ENCODE measurements around the gene TPRN.
"Not testable (repeated sequence)": the region's sequence is repeated elsewhere in the genome, so short reads cannot be mapped to it uniquely, and the experiment has no call there.

TPRN gene, protein sequence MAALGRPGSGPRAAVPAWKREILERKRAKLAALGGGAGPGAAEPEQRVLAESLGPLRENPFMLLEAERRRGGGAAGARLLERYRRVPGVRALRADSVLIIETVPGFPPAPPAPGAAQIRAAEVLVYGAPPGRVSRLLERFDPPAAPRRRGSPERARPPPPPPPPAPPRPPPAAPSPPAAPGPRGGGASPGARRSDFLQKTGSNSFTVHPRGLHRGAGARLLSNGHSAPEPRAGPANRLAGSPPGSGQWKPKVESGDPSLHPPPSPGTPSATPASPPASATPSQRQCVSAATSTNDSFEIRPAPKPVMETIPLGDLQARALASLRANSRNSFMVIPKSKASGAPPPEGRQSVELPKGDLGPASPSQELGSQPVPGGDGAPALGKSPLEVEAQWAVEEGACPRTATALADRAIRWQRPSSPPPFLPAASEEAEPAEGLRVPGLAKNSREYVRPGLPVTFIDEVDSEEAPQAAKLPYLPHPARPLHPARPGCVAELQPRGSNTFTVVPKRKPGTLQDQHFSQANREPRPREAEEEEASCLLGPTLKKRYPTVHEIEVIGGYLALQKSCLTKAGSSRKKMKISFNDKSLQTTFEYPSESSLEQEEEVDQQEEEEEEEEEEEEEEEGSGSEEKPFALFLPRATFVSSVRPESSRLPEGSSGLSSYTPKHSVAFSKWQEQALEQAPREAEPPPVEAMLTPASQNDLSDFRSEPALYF

DNA sequence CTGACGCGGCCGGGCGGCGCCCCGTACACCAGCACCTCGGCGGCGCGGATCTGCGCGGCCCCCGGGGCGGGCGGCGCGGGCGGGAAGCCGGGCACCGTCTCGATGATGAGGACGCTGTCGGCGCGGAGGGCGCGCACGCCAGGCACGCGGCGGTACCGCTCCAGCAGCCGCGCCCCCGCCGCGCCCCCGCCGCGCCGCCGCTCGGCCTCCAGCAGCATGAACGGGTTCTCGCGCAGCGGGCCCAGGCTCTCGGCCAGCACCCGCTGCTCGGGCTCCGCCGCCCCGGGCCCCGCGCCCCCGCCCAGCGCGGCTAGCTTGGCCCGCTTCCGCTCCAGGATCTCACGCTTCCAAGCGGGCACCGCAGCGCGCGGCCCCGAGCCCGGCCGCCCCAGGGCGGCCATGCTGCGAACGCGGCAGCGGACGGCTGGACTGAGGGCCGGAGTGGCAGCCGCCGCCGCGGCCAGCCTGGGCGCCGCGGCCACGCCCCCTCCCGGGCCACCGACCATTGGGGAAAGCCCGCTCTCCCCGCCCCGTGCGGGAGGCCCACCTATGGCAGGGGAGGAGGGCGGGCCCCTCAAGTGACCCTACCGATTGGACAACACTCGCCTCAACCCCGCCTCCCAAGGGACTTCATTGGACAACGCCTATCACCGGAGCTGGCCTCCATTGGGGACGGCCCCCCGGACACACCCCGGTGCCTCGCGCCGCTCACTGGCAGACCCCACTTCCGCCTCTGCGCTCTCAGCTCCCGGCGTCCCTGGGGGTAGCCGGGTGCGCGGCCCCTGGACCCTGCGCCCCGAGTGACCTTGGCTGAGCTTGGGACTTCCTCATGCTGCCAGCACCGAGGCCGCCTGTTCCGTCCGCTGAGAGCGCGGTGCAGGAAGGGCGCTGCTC, at the start of gene TPRN:
TPRN (minus strand) TSS at position 431 of the 894 bp plus-strand sequence; CDS start at position 401, 30 bp downstream.
- DNase-seq = peak; percentile 100

DNA sequence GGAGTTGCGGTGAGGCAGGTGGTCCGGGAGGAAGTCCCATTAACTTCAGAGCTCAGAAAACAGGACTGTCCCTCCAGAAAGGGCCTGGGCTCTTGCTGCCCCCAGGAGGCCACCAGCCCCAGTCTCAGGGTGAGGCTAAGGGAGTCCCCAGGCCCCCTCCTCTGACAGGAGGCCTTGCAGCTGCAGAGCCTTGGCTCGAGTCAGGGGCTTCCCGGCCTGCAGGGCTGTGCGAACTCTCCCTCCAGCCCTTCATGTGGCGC, 47.3 kb upstream of the TPRN start:
- no peak for DNase-seq

DNA sequence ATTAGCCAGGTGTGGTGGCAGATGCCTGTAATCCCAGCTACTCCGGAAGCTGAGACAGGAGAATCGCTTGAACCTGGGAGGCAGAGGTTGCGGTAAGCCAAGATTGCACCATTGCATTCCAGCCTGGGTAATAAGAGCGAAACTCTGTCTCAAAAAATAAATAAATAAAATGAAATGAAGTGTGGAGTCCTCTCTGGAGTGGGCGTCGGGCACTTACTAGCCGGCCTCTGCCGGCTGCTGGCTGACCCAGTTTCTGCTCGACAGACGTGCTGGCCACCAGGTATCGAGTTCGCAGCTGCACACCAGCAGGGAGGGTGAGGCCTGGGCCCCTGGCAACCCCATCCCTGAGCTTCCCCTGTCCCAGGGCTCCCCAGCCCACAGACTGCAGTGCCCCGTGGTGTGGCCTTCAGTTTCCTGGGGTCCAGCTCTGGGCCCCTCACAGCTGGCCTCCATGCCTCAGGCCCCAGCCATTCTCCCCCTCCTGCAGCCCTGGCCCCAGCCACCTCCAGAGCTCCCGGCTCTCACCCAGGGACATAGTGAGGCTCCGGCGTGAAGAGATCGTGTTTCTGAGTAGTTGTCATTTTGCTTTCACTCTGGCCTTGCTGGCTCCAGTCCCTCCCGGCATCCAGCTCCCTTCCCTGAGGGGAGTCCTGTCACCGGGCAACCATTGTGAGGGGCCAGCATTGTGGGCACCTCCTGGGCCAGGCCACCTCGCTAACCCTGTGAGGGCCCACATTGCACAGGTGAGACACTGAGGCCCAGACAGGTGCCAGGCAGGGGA, 46.8 kb upstream of the TPRN start:
- no peak for DNase-seq

DNA sequence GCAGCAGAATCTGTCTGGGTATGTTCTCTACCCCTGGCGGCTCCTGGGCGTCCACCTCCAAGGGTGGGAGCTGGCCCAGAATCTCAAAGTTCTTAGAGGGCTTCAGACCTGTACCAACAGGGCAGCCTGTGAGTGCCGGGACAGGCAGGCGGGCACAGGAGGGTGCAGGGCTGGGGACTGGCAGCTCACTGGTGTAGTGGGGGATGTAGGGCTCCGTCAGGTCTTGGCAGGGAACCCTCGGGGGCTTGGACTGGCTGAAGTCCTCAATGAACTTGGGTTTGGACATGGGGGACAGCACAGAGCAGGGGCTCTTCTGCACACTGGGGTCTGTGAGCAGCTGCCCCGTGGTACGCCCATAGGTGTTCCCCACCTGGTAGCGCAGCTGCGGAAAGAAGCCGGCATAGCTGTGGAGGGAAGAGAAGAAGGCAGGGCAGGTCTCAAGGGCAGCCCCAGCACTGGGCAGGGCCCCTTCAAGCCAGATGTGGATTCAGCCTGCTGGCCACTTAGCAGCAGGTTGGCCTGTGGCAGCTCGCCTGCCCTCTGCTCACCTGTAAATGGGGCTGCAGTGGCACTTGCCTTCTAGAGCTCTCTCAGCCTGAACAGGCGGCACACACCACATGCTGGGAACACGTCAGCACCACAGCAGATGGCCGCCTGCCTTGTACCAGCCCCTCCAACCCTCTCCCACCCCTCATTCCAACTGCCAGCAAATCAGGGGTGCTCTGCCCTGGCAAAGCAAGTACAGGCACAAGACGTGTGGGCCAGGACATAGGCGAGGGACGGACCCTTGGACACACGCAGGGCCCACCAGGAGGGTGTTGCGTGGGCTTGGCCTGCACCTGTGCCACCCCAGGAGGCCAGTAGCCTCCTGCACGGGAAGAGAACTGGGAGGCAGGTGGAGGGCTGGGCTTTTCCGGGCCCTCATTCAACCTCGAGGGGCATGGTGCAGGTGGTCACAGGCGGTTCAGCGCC, 45.2 kb upstream of the TPRN start:
- no peak for DNase-seq

DNA sequence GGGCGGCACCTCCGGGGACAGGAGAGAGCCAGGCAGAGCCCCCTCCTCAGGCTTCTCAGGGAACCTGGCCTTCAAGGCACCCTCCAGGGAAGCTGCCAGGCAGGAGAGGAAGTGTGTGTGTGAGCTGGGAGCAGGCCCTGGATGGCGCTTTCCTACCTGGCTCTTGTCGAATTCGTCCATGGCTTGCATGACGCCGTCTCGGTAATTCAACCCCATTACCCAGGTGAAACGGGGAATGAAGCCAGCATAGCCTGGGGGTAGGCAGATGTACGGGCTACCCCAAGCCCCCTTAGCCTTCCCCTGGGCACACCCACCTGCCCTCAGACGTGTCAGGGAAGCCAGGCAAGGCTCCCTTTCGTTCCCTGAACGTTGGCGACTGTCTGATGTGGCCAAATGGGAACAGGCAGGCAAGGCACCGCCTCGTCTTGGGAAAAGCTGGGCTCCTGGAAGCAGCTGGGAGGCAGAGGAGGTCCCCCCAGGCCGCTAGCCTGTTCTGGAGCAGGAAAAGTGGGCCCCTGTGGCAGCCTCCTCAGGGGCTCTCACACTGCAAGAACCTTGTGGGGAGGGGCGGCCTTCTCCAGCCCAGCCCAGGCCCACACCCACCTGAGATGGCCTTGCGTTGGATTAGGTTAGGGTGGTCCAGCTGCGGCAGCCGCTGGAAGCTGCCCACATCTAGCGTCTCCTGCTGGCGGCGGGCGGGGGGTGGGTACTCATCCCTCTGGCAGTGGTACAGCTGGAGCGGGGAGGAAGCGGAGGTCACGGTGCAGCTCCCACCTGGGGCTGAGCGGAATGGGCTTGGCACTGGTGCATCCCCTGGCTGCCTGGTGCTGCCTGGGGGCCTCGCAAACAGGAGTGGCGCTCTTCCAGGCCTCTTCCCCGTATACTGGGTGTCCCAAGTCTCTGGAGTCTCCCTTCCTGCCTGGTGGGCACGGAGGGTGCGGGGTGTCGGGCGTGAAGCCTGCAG, 44.2 kb upstream of the TPRN start:
- DNase-seq = no peak

DNA sequence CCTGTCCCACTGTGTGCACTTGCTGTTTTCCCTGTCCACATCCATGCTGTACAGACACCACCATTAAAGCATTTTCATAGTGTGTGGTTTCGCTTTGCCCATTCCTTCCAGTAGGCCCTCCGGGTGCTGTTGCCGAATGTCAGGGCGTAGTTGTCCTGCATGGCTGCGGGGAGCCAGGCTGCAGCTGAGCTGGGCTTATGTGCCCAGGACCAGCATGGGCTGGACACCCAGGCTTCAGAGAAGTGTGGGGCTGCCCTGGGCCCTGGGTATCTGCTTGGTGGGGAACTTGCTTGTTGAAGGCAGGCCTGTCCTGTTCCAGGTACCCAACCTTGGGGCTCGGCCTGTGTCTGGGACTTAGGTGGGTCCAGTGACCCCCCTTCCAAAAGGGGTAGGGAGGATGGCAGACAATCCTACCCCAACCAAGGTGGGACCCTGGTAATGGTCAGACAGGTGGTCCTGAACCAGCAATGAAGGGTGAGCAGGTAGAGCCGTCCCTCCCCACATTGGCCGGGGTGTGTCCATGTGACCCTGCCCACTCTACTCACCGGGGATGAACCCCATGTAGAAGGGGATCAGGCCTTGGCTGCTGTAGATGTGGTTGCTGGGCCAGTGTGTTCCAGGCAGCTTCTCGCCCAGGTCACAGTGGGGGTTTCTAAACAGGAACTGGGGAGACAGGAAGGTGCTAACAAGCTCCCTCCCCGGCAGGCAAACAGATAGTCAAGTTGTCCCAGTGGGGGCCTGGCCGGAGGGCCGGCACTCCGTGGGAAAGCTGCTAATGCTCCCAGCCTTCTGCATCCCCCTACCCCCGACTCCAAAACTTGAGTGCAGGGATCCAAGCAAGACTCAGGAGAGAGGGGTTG, 43.3 kb upstream of the TPRN start:
- no peak for DNase-seq

GRCh38 chr9:137243266-137243625, 42.7 kb upstream of the TPRN start:
- not testable (repeated sequence) for DNase-seq

DNA sequence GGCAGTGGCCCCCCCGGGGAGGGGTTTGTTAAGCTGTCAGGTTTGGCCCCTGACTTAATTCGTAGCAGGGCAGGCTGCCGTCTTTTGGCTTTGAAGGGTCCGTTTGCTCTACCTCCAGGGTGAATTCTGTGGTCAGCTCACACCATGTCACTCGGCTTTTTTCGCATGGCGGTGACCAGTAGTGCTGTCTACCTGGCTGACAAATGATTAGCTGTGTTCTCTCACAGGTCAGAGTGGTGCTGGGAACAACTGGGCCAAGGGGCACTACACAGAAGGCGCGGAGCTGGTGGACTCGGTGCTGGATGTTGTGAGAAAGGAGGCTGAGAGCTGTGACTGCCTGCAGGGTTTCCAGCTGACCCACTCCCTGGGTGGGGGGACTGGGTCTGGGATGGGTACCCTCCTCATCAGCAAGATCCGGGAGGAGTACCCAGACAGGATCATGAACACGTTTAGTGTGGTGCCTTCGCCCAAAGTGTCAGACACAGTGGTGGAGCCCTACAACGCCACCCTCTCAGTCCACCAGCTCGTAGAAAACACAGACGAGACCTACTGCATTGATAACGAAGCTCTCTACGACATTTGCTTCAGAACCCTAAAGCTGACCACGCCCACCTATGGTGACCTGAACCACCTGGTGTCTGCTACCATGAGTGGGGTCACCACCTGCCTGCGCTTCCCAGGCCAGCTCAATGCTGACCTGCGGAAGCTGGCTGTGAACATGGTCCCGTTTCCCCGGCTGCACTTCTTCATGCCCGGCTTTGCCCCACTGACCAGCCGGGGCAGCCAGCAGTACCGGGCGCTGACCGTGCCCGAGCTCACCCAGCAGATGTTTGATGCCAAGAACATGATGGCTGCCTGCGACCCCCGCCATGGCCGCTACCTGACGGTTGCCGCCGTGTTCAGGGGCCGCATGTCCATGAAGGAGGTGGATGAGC, 42.0 kb upstream of the TPRN start:
- no peak for DNase-seq

DNA sequence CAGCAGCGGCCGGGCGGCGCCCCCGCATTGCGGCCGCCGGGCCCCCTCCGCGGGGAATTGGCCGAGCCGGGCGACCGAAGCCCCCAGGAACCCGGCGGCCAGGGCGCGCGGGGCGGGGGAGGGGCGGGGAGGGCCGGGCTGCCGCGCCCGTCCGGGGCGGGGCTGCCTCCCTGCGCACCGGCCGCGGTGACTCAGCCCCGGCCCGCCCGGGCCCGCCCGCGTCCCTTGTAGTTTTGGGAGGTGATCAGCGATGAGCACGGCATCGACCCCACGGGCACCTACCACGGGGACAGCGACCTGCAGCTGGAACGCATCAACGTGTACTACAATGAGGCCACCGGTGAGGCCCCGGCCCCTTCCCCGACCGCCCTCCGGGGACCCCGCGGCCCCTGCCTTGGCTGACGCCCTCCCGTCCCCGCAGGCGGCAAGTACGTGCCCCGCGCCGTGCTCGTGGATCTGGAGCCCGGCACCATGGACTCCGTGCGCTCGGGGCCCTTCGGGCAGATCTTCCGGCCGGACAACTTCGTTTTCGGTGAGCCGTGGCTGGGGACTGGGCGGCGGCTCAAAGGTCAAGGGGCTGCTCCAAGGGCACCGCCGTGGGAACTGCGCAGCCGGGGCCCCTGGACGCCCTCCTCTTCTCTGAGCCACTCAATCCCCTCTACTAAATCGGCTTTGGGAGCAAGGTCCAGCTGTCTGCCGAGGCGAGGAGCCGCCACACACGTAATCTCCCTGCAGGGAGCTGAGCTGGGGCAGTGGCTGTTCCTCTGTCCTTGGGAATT, 41.1 kb upstream of the TPRN start:
- peak; percentile 70 for DNase-seq

DNA sequence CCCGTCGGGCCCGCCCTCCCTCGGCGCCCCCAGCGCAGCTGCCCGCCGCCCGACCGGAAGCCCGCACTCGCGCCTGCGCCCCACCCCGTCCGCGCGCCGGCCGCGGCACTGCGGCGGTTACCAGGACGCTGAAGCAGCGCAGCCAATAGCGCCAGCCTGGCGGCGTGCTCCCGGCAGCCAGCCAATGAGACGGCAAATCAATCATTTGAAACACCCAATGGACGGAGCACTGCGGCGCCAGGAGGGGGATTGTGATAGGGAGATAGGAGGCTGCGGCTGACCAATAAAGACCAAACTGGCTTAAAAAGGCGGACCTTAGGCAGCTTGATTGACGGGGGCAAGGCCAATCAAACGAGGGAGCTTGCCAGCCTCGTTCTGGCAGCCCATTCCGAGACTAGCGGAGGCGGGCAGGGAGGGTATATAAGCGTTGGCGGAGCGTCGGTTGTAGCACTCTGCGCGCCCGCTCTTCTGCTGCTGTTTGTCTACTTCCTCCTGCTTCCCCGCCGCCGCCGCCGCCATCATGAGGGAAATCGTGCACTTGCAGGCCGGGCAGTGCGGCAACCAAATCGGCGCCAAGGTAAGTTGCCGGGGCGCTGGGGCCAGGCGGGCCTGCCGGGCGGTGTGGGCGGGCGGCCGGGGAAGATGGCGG, 40.4 kb upstream of the TPRN start, which contains the start of gene TUBB4B:
TUBB4B (plus strand) TSS at position 447 of the 649 bp plus-strand sequence; CDS start at position 521, 74 bp downstream.
- peak; percentile 100 for DNase-seq

DNA sequence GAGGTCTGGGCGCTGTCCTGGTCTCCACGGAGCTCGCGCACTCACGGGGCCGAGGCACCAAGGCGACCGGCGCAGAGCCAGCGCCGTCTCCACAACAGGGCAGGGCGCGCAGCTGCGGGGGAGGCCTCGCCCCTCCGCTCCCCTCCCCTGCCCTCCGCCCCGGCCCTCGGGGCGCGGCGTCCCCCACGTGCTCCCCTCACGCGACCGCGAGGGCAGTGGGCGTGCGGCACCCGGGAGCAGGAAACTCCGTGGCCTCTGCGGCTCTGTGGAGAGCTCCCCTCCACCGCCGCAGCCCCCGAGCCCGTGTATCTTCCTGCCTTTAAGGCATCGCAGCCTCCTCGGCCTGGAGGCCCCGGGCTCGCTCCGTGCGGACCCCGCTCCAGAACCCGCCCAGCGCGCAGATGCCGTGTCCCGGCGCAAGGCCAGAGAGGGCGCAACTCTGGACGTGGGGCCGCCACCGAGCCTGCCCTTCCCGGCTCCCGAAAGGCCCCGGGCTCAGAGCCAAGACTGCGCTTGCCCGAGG, 39.8 kb upstream of the TPRN start:
- peak; percentile 92 for DNase-seq

DNA sequence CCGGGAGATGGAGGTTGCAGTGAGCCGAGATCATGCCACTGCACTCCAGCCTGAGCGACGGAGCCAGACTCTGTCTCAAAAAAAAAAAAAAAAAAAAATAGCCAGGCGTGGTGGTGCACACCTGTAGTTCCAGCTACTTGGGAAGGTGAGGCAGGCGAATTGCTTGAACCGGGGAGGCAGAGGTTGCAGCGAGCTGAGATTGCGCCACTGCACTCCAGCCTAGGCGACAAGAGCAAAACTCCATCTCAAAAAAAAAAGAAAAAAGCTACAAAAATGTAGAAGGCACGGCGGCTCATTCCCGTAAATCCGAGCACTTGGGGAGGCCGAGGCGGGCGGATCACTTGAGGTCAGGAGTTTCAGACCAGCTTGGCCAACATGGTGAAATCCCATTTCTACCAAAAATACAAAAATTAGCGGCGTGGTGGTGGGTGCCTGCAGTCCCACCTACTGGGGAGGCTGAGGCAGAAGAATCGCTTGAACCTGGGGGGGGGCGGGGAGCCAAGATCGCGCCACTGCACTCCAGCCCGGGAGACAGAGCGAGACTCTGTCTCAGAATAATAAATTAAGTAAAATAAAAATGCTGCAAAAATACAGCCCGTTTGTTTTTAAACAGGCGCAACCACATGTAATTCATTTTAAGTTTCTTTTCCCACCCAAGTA, 39.1 kb upstream of the TPRN start:
- not testable (repeated sequence) for DNase-seq

DNA sequence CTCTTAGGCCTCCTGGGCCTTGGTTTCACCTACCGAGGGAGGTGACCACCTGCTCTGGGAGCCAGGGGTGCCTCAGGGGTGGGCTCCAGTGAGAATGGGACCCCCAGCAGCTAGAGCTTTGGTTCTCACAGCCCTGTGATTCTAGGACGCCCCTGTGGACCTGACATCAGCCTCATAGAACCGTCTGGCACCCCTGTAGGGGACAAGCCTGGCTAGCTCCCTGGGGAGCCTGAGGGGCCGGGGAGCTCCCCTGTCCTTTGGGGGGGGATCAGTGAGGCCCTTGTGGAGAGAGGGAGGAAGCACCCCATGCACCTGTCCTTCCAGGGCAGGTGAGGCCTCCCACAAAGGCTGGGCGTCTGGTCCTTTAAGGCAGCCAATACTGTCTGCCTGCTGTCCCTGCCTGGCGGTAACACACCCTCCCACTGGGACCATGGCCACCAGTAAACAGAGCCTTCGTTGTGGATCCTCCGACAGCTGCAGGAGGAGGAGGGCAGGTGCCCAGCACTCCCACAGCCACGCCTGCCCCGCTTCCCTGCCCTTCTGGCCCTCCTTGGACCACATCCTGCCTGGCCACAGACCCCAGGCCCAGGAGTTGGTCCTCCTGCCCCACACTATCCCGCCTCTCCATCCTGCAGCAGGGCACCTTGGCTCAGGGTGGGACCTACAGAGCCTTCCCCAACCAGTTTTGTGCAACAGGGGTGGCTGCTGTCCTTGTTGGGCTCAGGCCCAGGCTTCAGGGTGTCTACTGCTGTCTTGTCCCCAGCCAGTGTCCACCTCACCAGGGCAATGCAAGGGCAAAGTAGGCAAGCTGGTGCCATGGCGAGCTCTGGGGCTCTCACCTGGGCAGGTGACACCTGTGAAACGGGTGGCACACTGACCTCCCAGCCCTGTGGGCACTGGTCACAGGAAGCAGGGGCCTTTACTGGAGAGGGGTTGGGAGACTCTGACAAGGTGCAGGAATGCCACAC, 37.5 kb upstream of the TPRN start:
- DNase-seq = peak; percentile 77

GRCh38 chr9:137236936-137237421, 36.4 kb upstream of the TPRN start:
- DNase-seq = no peak
